ENCODE results near the gene PXMP4.
"Not testable (repeated sequence)": the region's sequence is repeated elsewhere in the genome, so short reads cannot be mapped to it uniquely, and the experiment has no call there.

The PXMP4 gene

GRCh38 chr20:33757458-33757857 is 37.3 kb upstream of the PXMP4 start:
- H3K4me3 ChIP-seq (ENCODE audit: low read length) = no peak overlapping the region
- no peak for DNase-seq (ENCODE audit: low read depth)
- no peak for TF ChIP-seq CTCF (IDR thresholded peaks at IDR 0.05; ENCODE audit: insufficient read depth, low read depth, low read length, missing control alignments)

- no peak overlapping the region for H3K4me3 ChIP-seq (ENCODE audit: low read length)
- no peak for TF ChIP-seq CTCF (IDR thresholded peaks at IDR 0.05; ENCODE audit: insufficient read depth, low read depth, low read length, missing control alignments)
- DNase-seq (ENCODE audit: low read depth) = no peak
Observed at GRCh38 chr20:33757046-33757445, 36.9 kb upstream of the PXMP4 start.

GRCh38 chr20:33755936-33756490 is 35.9 kb upstream of the PXMP4 start:
- DNase-seq (ENCODE audit: low read depth); H3K4me3 ChIP-seq (ENCODE audit: low read length): not testable (repeated sequence)

- no peak for TF ChIP-seq CTCF (IDR thresholded peaks at IDR 0.05; ENCODE audit: insufficient read depth, low read depth, low read length, missing control alignments)
- peak; percentile 53 for DNase-seq (ENCODE audit: low read depth)
- H3K4me3 ChIP-seq (ENCODE audit: low read length) = no peak overlapping the region
Observed at GRCh38 chr20:33753763-33754162, 33.7 kb upstream of the PXMP4 start.

- DNase-seq (ENCODE audit: low read depth) = no peak
- no peak overlapping the region for H3K4me3 ChIP-seq (ENCODE audit: low read length)
- TF ChIP-seq CTCF (IDR thresholded peaks at IDR 0.05; ENCODE audit: insufficient read depth, low read depth, low read length, missing control alignments) = no peak
Observed at GRCh38 chr20:33753143-33753542, 33.0 kb upstream of the PXMP4 start.

GRCh38 chr20:33751775-33752174 is 31.7 kb upstream of the PXMP4 start:
- no peak overlapping the region for H3K4me3 ChIP-seq (ENCODE audit: low read length)
- DNase-seq (ENCODE audit: low read depth) = no peak
- TF ChIP-seq CTCF (IDR thresholded peaks at IDR 0.05; ENCODE audit: insufficient read depth, low read depth, low read length, missing control alignments) = no peak

- TF ChIP-seq CTCF (IDR thresholded peaks at IDR 0.05; ENCODE audit: insufficient read depth, low read depth, low read length, missing control alignments) = no peak
- no peak for DNase-seq (ENCODE audit: low read depth)
- no peak overlapping the region for H3K4me3 ChIP-seq (ENCODE audit: low read length)
Observed at GRCh38 chr20:33746325-33746998, 26.4 kb upstream of the PXMP4 start.
